SU-DHL-6 (cell line): ENCODE measurements around the gene BRAP.

Experiments used
- CTCF ChIP-seq: fragments of 200-600 bp; sonication (generic); IDR thresholded peaks from one replicate; pipeline ENCODE4 v1.5.1; 2017; ENCODE audit warnings: antibody characterized with exemption, mild to moderate bottlenecking, low read length, moderate library complexity; ENCODE audit not compliant: insufficient read depth, poor library complexity, severe bottlenecking
- EZH2phosphoT487 ChIP-seq: fragments of 200-600 bp; sonication (generic), shearing (Covaris generic); conservative IDR thresholded peaks from 2 replicates; pipeline ENCODE4 v1.6.1; 2018; ENCODE audit warnings: mild to moderate bottlenecking, antibody characterized with exemption, low read length, moderate library complexity, mixed read lengths

DNA sequence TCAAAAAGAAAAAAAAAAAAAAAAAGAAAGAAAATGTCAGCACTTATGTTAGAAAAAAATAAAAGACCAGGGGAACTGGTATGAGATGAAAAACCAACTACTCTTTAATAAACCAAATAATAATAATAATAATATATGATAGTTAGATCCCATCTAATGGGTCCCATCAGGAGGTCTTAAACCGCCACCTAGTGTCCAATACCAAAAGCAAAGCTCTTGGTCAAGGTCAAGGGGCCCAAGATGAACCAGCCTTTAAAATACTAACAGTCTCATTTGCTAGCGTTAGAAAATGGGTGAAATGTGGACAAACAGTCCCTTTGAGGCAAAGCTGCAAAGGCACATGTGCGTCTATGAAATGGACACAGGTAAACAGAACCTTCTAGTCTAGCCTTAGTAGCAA, 12.3 kb downstream of the BRAP start:
- peak; percentile 45 for TF ChIP-seq CTCF
- no peak for TF ChIP-seq EZH2phosphoT487
